HG02970 (cell line): Measurements from ENCODE around the gene CBL.

ENCODE experiments used
- ATAC-seq: cut with Tn5 transposase; IDR thresholded peaks from one replicate; pipeline ENCODE4 v1.9.1; 2021; ENCODE audit warnings: mild to moderate bottlenecking, moderate library complexity, moderate number of reproducible peaks; ENCODE audit not compliant: unreplicated experiment, low FRiP score

CBL gene

DNA sequence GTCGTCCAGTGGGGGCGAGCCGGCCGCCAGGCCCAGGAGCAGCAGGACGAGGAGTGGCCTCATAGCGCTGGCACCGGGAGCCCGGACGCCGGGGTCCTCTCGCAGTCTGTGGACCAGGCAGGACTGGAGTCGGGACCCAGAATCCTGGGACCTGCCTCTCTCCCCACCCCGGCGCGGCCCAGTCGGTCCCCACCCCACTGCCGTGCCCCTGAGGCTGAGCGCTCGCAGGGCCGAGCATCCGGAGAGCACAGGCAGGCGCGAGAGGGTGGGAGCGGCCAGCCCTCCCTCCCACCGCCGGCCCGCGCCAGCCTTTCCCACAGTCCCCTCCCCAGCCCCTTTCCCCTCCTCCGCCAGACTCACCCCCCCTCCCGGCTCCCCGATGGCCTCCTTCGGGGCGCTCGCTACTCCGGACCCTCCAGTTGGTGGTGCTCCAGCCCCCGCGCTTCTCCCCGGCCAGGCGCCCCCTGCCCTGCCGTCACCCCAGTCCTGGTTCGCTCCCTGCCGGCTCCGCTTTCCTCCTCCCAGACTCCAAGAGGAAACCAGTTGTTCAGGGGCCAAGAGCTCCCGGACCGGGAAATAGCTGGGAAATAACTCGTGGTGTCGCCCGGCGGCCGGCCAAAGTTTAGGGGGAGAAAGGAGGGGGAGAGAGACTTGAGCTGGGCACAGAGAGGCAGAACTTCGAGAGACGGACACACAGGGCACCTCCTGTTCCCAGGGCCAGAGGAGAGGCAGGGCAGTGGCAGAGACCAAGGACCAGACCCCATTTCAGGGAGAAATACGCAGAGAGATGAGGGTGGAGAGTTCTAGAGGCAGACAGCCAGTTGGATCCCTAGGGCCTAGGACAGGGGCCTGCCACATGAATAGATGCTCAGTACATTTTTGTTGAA lies 134.4 kb downstream of the CBL start, which contains the start of gene C1QTNF5:
Gene C1QTNF5 (minus strand): TSS at position 549 of the 887 bp plus-strand sequence. CDS start 486 bp downstream, at position 63.
- no peak for ATAC-seq

DNA sequence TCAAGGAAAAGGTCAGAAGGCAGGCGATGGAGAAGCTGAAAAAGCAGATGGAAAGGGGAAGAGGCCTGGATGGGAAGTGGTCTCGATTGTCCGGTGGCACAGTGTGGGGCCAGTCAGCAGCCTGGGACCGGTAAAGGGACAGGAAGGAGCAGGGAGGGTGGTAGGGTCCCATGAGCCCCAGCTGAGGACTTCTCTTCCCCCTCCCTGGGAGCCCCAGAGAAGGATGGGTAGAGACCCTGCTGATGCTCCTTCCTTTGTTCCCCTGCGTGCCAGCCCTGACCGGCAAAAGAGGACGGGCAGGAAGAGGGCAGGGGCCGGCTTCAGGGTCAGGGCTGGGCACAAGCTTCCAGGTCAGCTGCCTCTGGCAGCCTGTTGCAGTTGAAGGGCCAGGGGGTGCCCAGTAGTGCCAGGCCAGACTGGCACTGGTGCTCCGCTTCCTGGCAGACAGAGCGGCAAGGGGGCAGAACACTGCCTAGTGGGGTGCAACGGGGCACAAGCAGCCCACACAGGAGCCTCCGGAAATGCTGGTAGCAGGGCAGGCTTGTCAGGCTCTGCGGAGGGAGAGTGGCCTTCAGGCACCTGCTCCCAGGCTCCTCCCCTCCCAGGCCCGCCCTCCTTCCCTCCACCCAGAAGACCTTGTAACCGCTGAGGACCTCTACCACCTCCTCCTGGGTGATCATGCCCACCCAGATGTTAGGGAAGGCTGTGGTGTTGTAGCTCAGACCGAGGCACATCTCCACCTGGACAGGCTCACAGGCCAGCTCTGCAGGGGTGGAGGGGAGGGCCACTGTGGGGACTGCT lies 135.3 kb downstream of the CBL start:
- ATAC-seq: no peak

DNA sequence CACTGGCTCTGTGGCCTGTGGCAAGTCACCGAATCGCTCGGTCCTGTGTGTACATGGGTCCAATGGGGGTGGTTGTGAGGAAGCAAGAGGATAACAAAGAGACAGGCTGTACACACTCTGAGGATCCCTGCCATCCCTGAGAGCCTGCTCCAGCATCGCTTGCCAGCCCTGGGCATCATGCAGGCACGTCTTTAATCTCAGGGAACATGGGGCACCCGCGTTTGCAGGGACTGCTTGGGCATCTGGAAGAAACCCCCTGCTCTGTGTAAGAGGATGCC lies 135.8 kb downstream of the CBL start:
- no peak for ATAC-seq

DNA sequence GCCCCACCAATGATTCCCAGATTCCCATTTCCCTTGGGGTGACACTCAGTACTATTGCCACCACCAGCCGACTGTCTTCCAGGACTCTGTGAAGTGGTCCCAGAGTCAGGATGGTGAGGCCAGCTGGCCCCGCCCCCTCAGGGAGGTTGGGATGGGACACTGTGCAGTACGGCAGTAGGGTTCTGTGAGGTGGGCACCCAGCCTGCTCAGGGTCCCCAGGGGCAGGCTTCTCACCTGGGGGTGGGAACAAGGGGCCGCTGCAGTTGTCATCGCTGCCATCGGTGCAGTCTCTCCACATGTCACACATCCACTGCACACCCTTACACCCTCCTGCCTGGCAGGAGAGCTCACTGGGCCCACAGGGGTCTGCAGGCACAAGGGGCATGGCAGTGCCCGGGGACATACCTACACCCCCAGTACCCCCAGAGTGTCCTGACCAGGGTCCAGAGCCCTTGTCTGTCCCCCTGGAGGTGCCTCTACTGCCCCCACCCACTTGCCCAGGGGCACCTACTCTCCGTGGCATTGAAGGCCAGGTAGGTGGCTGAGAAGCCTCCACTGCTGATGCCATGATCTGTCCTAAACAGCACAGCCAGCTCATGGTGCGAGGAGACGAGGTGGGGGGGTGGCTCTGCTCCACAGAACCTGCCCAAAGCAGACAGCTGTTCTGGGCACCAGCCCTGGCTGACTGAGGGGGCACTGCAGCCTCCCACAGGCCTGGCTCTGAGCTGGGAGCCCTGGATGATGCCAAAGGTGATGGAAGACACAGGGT lies 136.4 kb downstream of the CBL start:
- ATAC-seq: no peak

DNA sequence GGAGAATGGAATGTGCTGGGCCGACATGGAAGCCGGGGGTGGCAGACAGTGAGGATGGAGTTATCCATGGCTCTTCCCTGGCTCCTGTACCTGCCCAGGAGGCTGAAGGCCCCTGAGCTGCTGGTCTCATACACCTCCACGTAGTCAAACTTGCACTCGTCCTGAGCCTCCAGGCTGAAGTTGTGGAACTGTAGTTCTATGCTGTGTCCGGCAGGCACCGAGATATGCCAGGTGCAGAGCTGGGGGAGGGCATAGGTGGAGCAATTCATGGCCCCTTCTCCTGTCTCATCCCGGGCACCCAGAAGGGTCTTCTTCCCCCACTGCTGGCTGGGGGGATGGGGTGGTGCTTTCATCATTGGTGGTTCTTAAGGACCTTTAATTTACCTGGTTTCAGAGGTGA lies 137.6 kb downstream of the CBL start:
- no peak for ATAC-seq

DNA sequence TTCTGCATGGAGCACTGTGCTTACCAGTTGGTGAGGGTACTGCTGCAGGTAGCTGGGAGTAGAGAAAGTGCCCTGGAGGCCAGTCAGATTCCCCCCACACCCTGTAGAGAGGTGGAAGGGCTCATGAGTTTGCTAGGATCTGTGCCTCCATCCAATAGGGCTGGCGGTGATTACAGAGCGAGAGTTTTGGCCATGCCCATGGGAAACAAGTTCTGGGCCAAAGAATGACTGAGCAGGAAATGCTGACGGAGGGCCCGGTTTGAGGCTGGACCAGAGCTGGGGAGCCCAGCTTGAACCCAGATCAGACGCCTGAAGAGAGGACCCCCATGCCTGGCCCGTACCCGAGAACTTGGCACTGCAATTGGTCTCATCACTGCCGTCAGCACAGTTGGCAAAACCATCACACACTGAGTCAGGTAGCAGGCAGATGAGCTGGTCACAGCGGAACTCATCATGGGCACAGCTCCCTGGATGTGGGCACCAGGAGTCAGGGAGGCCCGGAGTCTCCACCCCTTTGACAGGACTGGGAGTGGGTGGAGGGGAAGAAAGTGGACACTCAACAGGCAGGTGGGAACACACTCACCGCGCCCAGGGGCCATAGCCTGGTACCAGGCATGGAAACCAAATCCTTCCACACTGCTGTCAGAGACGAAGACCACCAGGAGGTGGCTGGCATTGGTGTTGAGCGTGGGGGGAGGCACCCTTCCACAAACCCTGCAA lies 138.3 kb downstream of the CBL start:
- no peak for ATAC-seq

DNA sequence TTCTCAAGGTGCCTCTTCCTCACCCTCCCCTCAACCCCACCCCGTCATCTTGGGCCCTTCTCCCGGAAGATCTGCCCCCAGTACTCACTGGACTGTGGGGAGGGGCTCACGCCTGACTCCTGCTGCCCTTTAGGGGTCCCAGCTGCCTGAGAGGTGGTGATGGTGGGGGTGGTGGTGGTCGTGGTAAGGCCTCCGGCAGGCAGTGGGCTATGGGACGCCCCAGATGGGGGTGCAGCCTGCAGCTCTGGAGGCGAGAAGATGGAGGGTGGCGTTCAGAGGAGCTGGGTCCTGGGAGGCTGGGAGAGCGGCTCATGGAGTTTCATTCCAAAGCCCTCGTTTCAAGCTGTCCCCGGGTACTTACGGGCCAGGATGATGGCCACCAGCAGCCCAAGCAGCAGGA lies 139.5 kb downstream of the CBL start:
- ATAC-seq: no peak

DNA sequence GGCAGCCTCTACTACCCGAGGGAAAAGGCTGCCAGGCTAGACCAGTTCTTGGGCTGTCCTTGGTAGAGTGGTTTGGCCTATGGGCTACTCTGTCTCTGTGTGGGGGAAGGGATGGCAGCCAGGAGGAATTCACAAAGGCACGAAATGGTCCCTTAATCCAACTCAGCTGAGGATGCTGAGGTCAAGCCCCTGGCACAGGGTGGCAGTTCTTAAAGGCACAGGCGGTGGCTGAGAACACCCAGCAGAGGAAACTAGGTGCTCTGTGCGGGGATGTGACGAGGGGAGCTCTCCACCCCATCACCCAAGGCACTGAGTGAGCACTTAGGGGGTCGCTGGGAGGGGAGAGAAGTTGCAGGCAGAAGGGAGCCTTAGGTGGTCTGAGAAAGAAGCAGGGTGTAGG lies 140.5 kb downstream of the CBL start, which contains the start of gene MFRP:
Gene MFRP (minus strand): TSS at position 101 of the 400 bp plus-strand sequence. CDS start 192 bp downstream, outside the sequence.
- ATAC-seq: no peak

DNA sequence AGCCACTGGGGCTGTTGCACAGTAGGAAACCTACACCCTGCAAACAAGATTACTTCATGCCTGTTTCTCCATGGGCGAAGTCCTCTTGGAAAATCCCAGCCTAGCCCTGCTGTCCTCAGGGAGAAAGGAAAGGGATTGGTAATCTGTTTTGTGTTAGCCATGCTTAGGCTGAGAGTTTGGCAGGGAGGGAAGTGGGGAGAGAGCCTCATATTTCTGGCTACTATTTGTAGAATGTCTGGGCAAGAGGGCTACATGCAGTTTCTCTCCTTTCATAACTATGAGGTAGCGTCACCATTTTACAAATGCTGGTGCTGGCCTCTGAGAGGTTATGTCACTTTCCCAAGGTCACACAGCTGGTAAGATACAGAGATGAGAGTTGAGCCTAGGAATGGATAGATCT lies 141.1 kb downstream of the CBL start:
- ATAC-seq: no peak

DNA sequence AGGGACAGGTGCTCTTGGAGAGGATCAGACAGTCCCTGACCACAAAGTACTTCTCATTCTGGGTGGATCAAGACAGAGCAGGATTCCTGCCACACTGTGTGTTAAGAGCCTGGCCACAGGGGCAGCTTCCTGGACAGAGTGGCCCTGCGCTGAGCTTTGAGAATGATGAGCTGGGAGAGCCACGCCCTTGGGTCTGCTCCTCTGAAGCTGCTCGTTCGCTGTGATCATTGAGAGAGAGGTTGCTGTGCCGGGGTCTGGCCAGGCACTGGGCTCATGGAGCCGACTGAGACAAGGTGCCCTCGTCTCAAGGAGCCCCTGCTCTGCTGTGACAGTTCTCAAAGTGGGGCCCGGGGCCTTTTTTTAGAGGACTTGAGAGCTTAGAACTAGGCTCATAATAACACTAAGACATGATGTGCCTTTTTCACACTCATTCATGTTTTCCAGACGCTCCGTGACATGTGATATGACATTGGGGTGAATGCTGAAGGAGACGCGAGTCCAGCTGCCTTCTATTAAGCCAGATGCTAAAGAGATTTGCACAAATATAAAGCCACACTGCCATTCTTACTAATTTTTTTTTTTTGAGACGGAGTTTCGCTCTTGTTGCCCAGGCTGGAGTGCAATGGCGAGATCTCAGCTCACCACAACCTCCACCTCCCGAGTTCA lies 141.9 kb downstream of the CBL start:
- no peak for ATAC-seq

DNA sequence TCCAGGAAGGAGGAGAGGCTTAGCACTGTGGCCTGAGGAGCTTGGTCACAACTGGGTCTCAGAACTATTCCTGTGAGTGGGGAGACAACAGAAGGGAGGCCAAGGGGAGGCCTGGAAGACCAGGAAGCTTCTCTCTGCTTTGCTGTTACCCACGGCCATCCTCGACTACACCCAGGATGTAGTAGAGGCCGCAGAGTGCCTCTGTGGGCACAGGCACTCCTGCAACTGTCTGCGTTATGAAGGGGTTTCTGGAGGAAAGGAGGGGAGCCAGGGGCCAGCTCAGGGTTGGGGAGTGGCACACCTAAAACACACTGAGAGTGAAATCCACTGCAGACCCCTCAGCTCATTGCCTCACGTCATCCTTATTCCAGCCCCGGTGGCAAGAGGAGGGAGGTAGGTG lies 144.2 kb downstream of the CBL start:
- ATAC-seq: no peak

DNA sequence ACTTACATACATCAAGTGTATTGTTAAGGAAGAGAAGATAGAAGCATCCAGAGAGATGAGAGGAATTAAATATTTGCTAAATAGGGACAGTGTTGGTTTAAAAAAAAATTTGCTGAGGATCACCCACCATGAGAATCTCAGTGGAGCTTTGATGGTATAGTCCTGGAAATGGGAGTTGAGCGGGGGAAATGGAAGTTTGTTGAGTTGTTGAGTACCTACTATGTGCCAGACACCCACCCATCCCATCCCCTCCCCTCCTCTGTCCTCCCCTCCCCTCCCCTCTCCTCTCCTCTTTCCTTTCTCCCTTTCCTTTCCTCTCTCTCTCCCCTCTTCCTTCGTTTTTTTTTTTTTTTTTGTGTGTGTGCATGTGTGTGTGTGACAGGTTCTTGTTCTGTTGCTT lies 145.1 kb downstream of the CBL start:
- ATAC-seq: no peak

DNA sequence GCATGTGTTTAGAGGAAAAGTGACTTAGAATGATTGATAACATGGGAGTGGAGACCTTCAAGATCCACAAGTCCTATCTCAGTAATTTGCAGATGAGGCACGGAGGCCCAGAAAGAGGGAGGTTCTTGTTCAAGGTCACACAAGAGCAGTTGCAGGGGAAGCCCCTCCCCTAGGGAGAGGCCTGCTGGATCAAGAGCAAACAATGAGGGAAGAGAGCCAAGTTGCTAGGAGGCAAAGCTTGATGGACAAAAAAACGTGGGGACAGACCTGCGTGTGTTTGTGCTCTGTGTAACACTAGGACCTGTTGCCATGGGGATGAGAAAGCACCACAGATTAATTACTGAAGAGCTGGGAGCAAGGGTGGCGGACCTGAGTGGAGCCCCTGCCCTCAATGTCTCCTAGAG lies 146.7 kb downstream of the CBL start:
- no peak for ATAC-seq

DNA sequence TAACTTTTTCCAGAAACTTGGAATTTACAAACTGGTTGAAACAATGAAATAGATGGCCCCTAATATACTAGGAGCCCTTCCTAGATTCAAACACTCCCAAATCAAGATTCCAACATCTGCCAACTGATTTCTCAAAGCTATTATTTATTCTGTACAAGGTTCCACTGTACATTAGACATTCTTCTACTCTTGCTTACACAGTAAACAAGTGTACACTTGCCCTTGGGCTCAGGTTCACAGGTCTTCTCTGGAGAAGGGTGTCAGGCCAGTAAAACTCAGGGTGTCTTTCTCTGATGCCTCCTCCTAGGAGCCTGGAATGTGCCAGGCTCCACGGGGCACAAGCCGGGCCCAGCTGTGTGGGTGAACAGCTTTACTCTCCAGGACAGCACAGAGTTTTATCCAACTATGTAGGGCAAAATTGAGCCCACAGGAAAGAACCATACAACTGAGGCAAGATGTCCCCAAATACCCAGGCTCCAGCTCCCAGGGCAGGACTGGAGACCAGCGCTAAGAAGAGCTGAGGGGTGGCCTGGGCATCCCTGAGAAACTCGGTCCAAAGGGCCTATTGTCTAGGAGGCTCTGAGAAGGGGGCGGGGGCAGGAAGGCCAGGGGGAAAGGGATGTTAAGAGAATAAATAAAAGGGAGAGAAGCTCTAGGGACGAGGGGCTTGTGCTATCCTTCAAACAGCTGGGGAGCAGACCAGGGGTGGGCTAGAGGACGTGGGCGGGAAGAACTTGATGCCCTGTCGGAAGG lies 149.1 kb downstream of the CBL start:
- no peak for ATAC-seq

DNA sequence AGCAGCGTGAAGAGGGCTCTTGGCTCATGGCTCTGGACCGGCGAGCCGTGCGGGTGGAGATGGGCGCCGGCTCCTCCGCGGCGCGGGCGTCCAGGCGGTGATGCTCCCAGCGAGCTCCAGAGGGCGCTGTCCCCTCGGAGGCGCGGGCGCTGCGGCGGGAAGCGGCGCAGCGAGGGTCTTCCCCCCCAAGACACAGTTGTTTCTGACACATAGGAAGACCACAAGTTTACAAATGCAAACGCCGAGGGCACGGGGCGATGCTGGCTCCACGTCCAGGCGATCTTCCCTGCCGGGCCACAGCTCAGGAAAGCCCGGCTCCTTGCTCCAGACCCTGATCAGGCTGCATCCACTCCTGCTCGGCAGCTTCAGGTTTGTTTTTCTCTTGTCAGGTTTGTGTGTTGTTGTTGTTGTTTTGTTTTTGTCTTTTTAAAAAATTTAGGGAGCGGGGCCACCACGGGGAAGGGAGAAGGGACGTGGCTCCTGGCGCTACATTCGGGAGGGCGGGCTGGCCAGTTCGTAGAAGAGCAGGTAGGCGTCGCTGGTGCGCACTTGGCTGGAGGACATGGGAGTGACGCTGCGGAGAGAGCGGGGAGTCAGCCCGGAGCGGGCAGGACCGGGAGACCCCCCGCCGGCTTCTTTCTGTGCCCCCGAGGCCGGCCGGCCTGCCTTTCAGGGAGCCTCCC lies 150.4 kb downstream of the CBL start:
- no peak for ATAC-seq

DNA sequence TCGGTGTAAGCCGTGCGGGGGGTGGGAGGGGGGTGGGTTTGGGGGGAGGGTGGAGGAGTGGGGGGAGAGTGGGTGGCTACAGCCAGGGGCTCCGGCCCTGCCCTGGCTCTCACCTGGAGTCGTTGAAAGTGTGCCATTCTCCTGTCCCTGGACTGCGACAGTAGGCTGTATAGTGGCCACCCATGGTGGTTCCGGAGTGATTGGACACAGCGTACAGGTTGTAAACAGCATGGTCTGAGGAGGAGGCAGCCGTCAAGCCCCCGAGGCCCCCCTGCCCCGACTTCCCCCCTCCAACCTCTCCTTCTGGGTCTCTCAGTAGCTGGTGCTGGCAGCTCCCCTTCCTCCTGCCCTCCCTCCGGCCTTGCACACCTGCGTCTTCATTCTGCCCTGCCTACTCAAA lies 150.9 kb downstream of the CBL start:
- ATAC-seq: no peak
